MM.1S (cell line): ENCODE measurements around the gene ZNF25.
"Not testable (repeated sequence)": the region's sequence is repeated elsewhere in the genome, so short reads cannot be mapped to it uniquely, and the experiment has no call there.

ENCODE experiments used
- DNase-seq: peaks from one replicate; pipeline ENCODE4 v3.0.0-alpha.2; 2015
- H2AFZ ChIP-seq: fragments of 300-600 bp; sonication (generic); 2 replicates; pipeline ENCODE4 v1.6.0; 2016; ENCODE audit warnings: antibody characterized with exemption, low read length
- H3F3A ChIP-seq: fragments of 300-600 bp; sonication (generic); 2 replicates; pipeline ENCODE4 v1.6.1; 2016; ENCODE audit warnings: mild to moderate bottlenecking, antibody characterized with exemption, low read length, moderate library complexity, mixed read lengths; ENCODE audit not compliant: insufficient read depth
- H3K27ac ChIP-seq: fragments of 300-600 bp; sonication (generic); 2 replicates; pipeline ENCODE4 v1.5.1; 2016; ENCODE audit warnings: mild to moderate bottlenecking, low read length
- H3K27me3 ChIP-seq: fragments of 300-600 bp; sonication (generic); replicated peaks from 2 replicates; pipeline ENCODE4 v1.6.0; 2016; ENCODE audit warnings: low read length; ENCODE audit not compliant: insufficient read depth
- H3K36me3 ChIP-seq: fragments of 300-600 bp; sonication (generic); replicated peaks from 2 replicates; pipeline ENCODE4 v1.6.1; 2016; ENCODE audit warnings: mild to moderate bottlenecking, low read length, mixed read lengths; ENCODE audit not compliant: insufficient read depth
- H3K4me1 ChIP-seq: fragments of 300-600 bp; sonication (generic); 2 replicates; pipeline ENCODE4 v1.6.1; 2016; ENCODE audit warnings: low read length, mixed read lengths
- H3K4me2 ChIP-seq: fragments of 300-600 bp; sonication (generic); 2 replicates; pipeline ENCODE4 v1.6.0; 2016; ENCODE audit warnings: low read depth, low read length
- H3K4me3 ChIP-seq: fragments of 300-600 bp; sonication (generic); 2 replicates; pipeline ENCODE4 v1.5.1; 2016; ENCODE audit warnings: low read length, mixed read lengths
- H3K79me2 ChIP-seq: fragments of 300-600 bp; sonication (generic); 2 replicates; pipeline ENCODE4 v1.6.1; 2016; ENCODE audit warnings: mixed run types, low read length, mixed read lengths
- H3K9ac ChIP-seq: fragments of 300-600 bp; sonication (generic); 2 replicates; pipeline ENCODE4 v1.6.1; 2016; ENCODE audit warnings: low read length, mixed read lengths
- H3K9me2 ChIP-seq: fragments of 300-600 bp; sonication (generic); replicated peaks from 2 replicates; pipeline ENCODE4 v1.6.1; 2016; ENCODE audit warnings: mild to moderate bottlenecking, low read length, mixed read lengths; ENCODE audit not compliant: insufficient read depth
- H3K9me3 ChIP-seq: fragments of 300-600 bp; sonication (generic); replicated peaks from 2 replicates; pipeline ENCODE4 v1.6.1; 2016; ENCODE audit warnings: mild to moderate bottlenecking, low read length, mixed read lengths; ENCODE audit not compliant: insufficient read depth
- H4K20me1 ChIP-seq: fragments of 300-600 bp; sonication (generic); 2 replicates; pipeline ENCODE4 v1.6.1; 2016; ENCODE audit warnings: mild to moderate bottlenecking, low read length, moderate library complexity, mixed read lengths; ENCODE audit not compliant: insufficient read depth
- EZH2 ChIP-seq: fragments of 300-600 bp; sonication (generic); optimal IDR thresholded peaks from 2 replicates; pipeline ENCODE3; 2017; ENCODE audit warnings: low read depth, mild to moderate bottlenecking, antibody characterized with exemption, low read length, mixed read lengths
- EZH2phosphoT487 ChIP-seq: fragments of 300-600 bp; sonication (generic); IDR thresholded peaks from 2 replicates; pipeline ENCODE4 v1.6.1; 2018; ENCODE audit warnings: antibody characterized with exemption, low read length
- TF ChIP-seq, protein P1 (sequence below): fragments of 300-600 bp; sonication (generic); IDR thresholded peaks from 2 replicates; pipeline ENCODE4 v1.5.1; 2016; ENCODE audit warnings: antibody characterized with exemption, low read length, mixed read lengths

ZNF25 gene

GRCh38 chr10:38003588-38003987 lies 27.1 kb upstream of the ZNF25 start:
- Histone ChIP-seq H3K27me3 (no peaks in the 10 kb centered on the region), H3K9me3 (no peaks in the 10 kb centered on the region), H4K20me1 (no peaks in the 10 kb centered on the region), H3K79me2 (no peaks in the 10 kb centered on the region), H3K27ac (no peak overlapping the region), H3K36me3 (no peaks in the 10 kb centered on the region), H3K4me2 (no peak overlapping the region), H3K4me1 (no peaks in the 10 kb centered on the region), H3K4me3 (no peak overlapping the region), H2AFZ (no peak overlapping the region), H3F3A (no peaks in the 10 kb centered on the region), H3K9me2 (no peaks in the 10 kb centered on the region), H3K9ac (no peak overlapping the region)
- TF ChIP-seq, protein P1, sequence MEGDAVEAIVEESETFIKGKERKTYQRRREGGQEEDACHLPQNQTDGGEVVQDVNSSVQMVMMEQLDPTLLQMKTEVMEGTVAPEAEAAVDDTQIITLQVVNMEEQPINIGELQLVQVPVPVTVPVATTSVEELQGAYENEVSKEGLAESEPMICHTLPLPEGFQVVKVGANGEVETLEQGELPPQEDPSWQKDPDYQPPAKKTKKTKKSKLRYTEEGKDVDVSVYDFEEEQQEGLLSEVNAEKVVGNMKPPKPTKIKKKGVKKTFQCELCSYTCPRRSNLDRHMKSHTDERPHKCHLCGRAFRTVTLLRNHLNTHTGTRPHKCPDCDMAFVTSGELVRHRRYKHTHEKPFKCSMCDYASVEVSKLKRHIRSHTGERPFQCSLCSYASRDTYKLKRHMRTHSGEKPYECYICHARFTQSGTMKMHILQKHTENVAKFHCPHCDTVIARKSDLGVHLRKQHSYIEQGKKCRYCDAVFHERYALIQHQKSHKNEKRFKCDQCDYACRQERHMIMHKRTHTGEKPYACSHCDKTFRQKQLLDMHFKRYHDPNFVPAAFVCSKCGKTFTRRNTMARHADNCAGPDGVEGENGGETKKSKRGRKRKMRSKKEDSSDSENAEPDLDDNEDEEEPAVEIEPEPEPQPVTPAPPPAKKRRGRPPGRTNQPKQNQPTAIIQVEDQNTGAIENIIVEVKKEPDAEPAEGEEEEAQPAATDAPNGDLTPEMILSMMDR, result no peak
- TF ChIP-seq EZH2, result no peak
- no peak for TF ChIP-seq EZH2phosphoT487
- DNase-seq, result no peak

DNA sequence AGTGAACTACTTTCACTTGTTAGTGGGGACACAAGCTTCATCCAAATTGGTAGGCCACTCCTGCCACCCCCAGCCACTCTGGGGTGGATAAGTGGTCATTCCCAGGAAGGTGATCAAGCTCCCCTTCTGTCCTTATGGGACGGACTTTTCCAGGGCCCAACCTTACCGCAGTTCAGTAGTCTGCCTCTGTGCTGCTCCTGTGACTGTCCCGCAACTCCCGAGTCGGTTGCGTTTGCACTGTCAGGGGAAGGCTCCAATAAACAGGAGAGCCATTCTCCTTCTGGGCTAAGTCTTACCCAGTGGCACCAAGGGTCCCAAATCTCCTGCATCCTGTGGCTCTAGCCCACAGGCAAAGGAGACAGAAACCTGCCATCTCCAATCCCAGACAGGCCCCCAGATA lies 26.6 kb upstream of the ZNF25 start:
- no peak overlapping the region for H3K4me3 ChIP-seq
- no peak for DNase-seq
- TF ChIP-seq EZH2 (no peak), EZH2phosphoT487 (no peak)
- TF ChIP-seq, protein P1, result no peak
- no peak overlapping the region for H2AFZ ChIP-seq
- H4K20me1 ChIP-seq, result no peaks in the 10 kb centered on the region
- H3K9ac ChIP-seq, result no peak overlapping the region
- no peak overlapping the region for H3K4me2 ChIP-seq
- no peaks in the 10 kb centered on the region for H3K79me2 ChIP-seq
- no peaks in the 10 kb centered on the region for H3K4me1 ChIP-seq
- no peaks in the 10 kb centered on the region for H3K9me3 ChIP-seq
- no peaks in the 10 kb centered on the region for H3K27me3 ChIP-seq
- no peaks in the 10 kb centered on the region for H3K9me2 ChIP-seq
- no peak overlapping the region for H3K27ac ChIP-seq
- H3K36me3 ChIP-seq, result no peaks in the 10 kb centered on the region
- no peaks in the 10 kb centered on the region for H3F3A ChIP-seq

DNA sequence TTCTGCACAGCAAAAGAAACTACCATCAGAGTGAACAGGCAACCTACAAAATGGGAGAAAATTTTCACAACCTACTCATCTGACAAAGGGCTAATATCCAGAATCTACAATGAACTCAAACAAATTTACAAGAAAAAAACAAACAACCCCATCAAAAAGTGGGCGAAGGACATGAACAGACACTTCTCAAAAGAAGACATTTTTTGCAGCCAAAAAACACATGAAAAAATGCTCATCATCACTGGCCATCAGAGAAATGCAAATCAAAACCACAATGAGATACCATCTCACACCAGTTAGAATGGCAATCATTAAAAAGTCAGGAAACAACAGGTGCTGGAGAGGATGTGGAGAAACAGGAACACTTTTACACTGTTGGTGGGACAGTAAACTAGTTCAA lies 24.0 kb upstream of the ZNF25 start:
- not testable (repeated sequence) for H3F3A ChIP-seq, H3K79me2 ChIP-seq, H3K4me2 ChIP-seq, H3K27ac ChIP-seq, H3K9me2 ChIP-seq, H2AFZ ChIP-seq, H3K9me3 ChIP-seq, H3K4me3 ChIP-seq, H3K27me3 ChIP-seq, H3K4me1 ChIP-seq, H3K36me3 ChIP-seq, H3K9ac ChIP-seq, H4K20me1 ChIP-seq, DNase-seq

DNA sequence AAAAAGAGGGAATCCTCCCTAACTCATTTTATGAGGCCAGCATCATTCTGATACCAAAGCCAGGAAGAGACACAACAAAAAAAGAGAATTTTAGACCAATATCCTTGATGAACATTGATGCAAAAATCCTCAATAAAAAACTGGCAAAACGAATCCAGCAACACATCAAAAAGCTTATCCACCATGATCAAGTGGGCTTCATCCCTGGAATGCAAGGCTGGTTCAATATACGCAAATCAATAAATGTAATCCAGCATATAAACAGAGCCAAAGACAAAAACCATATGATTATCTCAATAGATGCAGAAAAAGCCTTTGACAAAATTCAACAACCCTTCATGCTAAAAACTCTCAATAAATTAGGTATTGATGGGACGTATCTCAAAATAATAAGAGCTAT lies 22.5 kb upstream of the ZNF25 start:
- not testable (repeated sequence) for H3K9ac ChIP-seq, H3K27me3 ChIP-seq, H3K9me3 ChIP-seq, H2AFZ ChIP-seq, DNase-seq, H3K27ac ChIP-seq, H3K4me1 ChIP-seq, H3K36me3 ChIP-seq, H3K4me3 ChIP-seq, H3K79me2 ChIP-seq, H4K20me1 ChIP-seq, H3F3A ChIP-seq, H3K9me2 ChIP-seq, H3K4me2 ChIP-seq
